Hepatocyte (in vitro differentiated cells): ENCODE data around the gene CFD. TPM values are rescaled to one million over a fixed set of nuclear protein-coding genes. Genes with fewer than 3 reads are reported as not detected.

ENCODE experiments used
- DNase-seq: peaks from one replicate; pipeline ENCODE4 v3.0.0-alpha.2; 2016; ENCODE audit warnings: low spot score
- H2AFZ ChIP-seq: fragments of 200-600 bp; sonication (generic); 2 replicates; pipeline ENCODE4 v1.6.0; 2016; ENCODE audit warnings: antibody characterized with exemption, mild to moderate bottlenecking
- H3K27ac ChIP-seq: fragments of 200-600 bp; sonication (generic); 2 replicates; pipeline ENCODE4 v1.5.1; 2016; ENCODE audit warnings: mild to moderate bottlenecking
- H3K27me3 ChIP-seq: fragments of 200-600 bp; sonication (generic); 2 replicates; pipeline ENCODE4 v1.6.1; 2016
- H3K36me3 ChIP-seq: fragments of 200-600 bp; sonication (generic); replicated peaks from 2 replicates; pipeline ENCODE4 v1.5.1; 2016; ENCODE audit warnings: low read depth; ENCODE audit not compliant: insufficient read depth
- H3K4me1 ChIP-seq: fragments of 200-600 bp; sonication (generic); 2 replicates; pipeline ENCODE4 v1.5.1; 2016; ENCODE audit warnings: mild to moderate bottlenecking, moderate library complexity; ENCODE audit not compliant: insufficient read depth
- H3K4me2 ChIP-seq: fragments of 200-600 bp; sonication (generic); 2 replicates; pipeline ENCODE4 v1.6.0; 2016
- H3K4me3 ChIP-seq: fragments of 200-600 bp; sonication (generic); 2 replicates; pipeline ENCODE4 v1.5.1; 2016; ENCODE audit warnings: mild to moderate bottlenecking
- H3K79me2 ChIP-seq: fragments of 200-600 bp; sonication (generic); 2 replicates; pipeline ENCODE4 v1.6.0; 2017; ENCODE audit warnings: mild to moderate bottlenecking
- H3K9me2 ChIP-seq: fragments of 200-600 bp; sonication (generic); replicated peaks from 2 replicates; pipeline ENCODE4 v1.6.0; 2017; ENCODE audit warnings: mild to moderate bottlenecking; ENCODE audit not compliant: insufficient read depth
- H3K9me3 ChIP-seq: fragments of 200-600 bp; sonication (generic); 2 replicates; pipeline ENCODE4 v1.5.1; 2016; ENCODE audit warnings: low read depth, mild to moderate bottlenecking
- H4K20me1 ChIP-seq: fragments of 200-600 bp; sonication (generic); 2 replicates; pipeline ENCODE4 v1.6.0; 2016; ENCODE audit warnings: mild to moderate bottlenecking; ENCODE audit not compliant: insufficient read depth, poor library complexity, severe bottlenecking
- EZH2 ChIP-seq: fragments of 200-600 bp; sonication (generic); IDR thresholded peaks from 2 replicates; pipeline ENCODE4 v1.6.1; 2016; ENCODE audit warnings: antibody characterized with exemption, mild to moderate bottlenecking, borderline replicate concordance
- EZH2phosphoT487 ChIP-seq: fragments of 200-600 bp; sonication (generic); IDR thresholded peaks from one replicate; pipeline ENCODE4 v1.6.1; 2018; ENCODE audit warnings: antibody characterized with exemption, mild to moderate bottlenecking, low read depth, moderate library complexity; ENCODE audit not compliant: unreplicated experiment, severe bottlenecking
- WGBS: methylation state at CpG from one replicate; pipeline ENCODE4 v1.1.6; 2016; ENCODE audit warnings: low lambda C conversion rate; ENCODE audit errors: missing lambda C conversion rate; 5-methylcytosine and 5-hydroxymethylcytosine counted together
- polyA plus RNA-seq: library from polyadenylated mRNA; unstranded; fragments of >200 nt; fragmentation: Nextera tagmentation; extraction: Ambion mirVana; gene quantifications from 2 replicates; pipeline ENCODE4 v1.2.1, GENCODE V29; 2016
- total RNA-seq: library from RNA; depleted of rRNA; stranded (reverse); fragments of >200 nt; gene quantifications from 2 replicates; pipeline ENCODE4 v1.2.3, GENCODE V29; 2014
- TF ChIP-seq, protein P1 (sequence below): fragments of 200-600 bp; sonication (generic); IDR thresholded peaks from 2 replicates; pipeline ENCODE4 v1.5.1; 2016; ENCODE audit warnings: antibody characterized with exemption, mild to moderate bottlenecking; ENCODE audit not compliant: poor library complexity

Gene CFD
- total and polyA plus RNA-seq, 2 experiments from 2014 or later: 3.3 to 8.2 TPM

DNA sequence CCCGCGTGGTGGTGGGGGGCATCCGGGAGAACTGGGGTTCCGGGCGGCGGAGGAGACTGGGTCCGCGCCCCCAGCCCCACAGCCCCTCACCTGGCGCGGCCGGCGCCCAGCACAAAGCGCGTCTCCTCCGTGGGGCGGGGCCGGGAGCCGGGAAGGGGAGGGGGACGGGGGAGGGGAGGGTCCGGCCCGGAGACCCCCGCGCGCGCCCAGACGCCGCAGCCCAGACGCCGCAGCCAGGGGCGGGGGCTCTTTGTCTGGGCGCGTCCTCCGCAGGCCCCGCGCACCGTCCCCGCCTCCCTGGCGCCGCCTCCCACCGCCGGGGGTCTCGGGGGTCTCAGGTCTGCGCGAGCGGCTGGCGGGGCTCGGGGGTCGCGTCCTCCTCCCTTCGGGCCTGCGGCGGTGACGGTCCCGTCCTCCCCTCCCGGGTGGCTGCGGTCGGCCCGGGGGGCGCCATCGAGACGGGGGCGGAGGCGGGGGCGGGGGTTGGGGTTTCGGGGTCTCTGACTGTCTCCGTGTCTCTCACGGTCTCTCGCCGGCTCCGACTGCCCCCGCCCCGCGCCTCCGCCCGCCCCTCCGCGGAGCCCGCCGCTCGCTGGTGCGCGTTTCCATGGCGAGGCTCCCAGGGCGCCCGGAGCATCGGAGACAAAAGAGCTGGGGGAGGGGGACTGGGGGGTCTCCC is 37.5 kb upstream of the CFD start, which contains the start of gene PLPPR3:
PLPPR3 (minus strand) TSS at position 131 of the 679 bp plus-strand sequence. CDS start 396 bp downstream, outside the sequence.
- peak within 1 kb of the TSS; percentile 75 for H2AFZ ChIP-seq
- TF ChIP-seq, protein P1, sequence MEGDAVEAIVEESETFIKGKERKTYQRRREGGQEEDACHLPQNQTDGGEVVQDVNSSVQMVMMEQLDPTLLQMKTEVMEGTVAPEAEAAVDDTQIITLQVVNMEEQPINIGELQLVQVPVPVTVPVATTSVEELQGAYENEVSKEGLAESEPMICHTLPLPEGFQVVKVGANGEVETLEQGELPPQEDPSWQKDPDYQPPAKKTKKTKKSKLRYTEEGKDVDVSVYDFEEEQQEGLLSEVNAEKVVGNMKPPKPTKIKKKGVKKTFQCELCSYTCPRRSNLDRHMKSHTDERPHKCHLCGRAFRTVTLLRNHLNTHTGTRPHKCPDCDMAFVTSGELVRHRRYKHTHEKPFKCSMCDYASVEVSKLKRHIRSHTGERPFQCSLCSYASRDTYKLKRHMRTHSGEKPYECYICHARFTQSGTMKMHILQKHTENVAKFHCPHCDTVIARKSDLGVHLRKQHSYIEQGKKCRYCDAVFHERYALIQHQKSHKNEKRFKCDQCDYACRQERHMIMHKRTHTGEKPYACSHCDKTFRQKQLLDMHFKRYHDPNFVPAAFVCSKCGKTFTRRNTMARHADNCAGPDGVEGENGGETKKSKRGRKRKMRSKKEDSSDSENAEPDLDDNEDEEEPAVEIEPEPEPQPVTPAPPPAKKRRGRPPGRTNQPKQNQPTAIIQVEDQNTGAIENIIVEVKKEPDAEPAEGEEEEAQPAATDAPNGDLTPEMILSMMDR: no peak
- TF ChIP-seq EZH2: no peak
- TF ChIP-seq EZH2phosphoT487: no peak
- peak within 1 kb of the TSS; percentile 67 for H3K4me3 ChIP-seq
- no peaks in the 10 kb centered on the region for H3K36me3 ChIP-seq
- no peaks in the 10 kb centered on the region for H3K4me1 ChIP-seq
- H3K27ac ChIP-seq: no peak within 1 kb of the TSS
- WGBS: 0% methylated on average over 5 of the region's 86 CpGs
- H3K4me2 ChIP-seq: peak within 1 kb of the TSS; percentile 96
- no peaks in the 10 kb centered on the region for H3K9me3 ChIP-seq
- peak; percentile 43 for DNase-seq
- H3K27me3 ChIP-seq: peaks cover 7% of the 10 kb centered on the region
- H3K9me2 ChIP-seq: no peaks in the 10 kb centered on the region
- no peaks in the 10 kb centered on the region for H3K79me2 ChIP-seq
- no peaks in the 10 kb centered on the region for H4K20me1 ChIP-seq

DNA sequence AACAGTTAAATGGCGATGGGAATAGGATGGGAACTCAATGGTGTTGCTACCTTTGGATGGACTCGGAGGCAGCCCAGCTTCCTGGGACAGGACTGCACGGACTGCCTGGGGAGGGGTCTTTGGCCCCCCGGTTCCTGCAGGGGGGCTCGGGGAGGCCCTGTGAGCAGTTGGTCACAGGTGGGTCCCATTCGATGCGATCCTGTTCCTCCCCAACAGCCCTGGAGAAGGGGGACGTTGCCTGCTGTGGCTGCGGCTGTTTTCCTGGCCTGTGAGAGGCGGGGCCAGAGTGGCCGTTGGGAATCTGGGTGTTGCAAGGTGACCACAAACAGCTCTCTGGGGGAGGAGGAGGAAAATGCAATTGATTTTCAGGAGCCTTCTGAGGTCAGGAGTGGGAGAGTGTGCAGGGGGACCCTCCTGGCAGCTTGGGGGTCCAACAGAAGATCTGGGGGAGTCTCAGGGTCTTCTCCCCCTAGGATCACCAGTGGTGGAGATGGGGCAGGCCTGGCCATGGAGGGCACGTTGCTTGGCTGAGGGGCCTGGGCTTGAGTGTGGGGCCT is 35.8 kb upstream of the CFD start:
- Histone ChIP-seq H3K9me2 (no peaks in the 10 kb centered on the region), H3K4me2 (no peak overlapping the region), H2AFZ (no peak overlapping the region)

DNA sequence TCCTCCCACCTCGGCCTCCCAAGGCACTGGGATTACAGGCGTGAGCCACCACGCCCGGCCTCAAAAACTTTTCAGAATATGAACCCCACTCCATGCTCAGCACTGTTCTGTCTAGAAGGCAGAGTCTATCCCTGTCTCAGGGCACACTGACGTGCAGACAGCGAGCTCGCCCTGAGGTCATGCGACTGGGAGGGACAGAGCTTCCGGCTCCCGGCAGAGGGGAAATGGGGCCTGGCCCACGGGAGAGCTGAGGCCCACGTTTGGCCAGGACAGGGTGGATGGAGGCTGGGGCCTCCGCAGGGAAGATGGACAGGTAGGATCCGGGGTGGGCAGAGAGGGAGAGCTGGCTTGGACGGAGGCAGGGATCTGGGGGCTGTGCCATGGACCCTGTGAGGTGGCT is 34.6 kb upstream of the CFD start:
- H3K27me3 ChIP-seq: peaks cover 7% of the 10 kb centered on the region

More for the DNA sequence above, 35.8 kb upstream of the CFD start:
- H3K27me3 ChIP-seq: peaks cover 7% of the 10 kb centered on the region
- no peak overlapping the region for H3K27ac ChIP-seq
- TF ChIP-seq, protein P1: no peak
- no peak for TF ChIP-seq EZH2
- TF ChIP-seq EZH2phosphoT487: no peak
- no peaks in the 10 kb centered on the region for H3K9me3 ChIP-seq
- no peaks in the 10 kb centered on the region for H3K4me1 ChIP-seq
- H3K36me3 ChIP-seq: no peaks in the 10 kb centered on the region
- no peak overlapping the region for H3K4me3 ChIP-seq
- DNase-seq: peak; percentile 12
- no peaks in the 10 kb centered on the region for H4K20me1 ChIP-seq
- 58% methylated on average over 12 of the region's 12 CpGs for WGBS
- no peaks in the 10 kb centered on the region for H3K79me2 ChIP-seq

More for the DNA sequence above, 34.6 kb upstream of the CFD start:
- Histone ChIP-seq H2AFZ (no peak overlapping the region), H3K4me3 (no peak overlapping the region), H4K20me1 (no peaks in the 10 kb centered on the region), H3K4me2 (no peak overlapping the region), H3K4me1 (no peaks in the 10 kb centered on the region), H3K9me3 (no peaks in the 10 kb centered on the region), H3K79me2 (no peaks in the 10 kb centered on the region), H3K9me2 (no peaks in the 10 kb centered on the region), H3K27ac (no peak overlapping the region), H3K36me3 (no peaks in the 10 kb centered on the region)
- DNase-seq: no peak
- WGBS: 80% methylated on average over 15 of the region's 15 CpGs
- TF ChIP-seq EZH2phosphoT487: no peak
- TF ChIP-seq, protein P1: no peak
- no peak for TF ChIP-seq EZH2
